Liver (tissue), 3 donors: ENCODE results near the gene LIFR.

Experiments used
- NR2F2 ChIP-seq: IDR thresholded peaks from 2 replicates; pipeline ENCODE4 v1.6.1; 2016; ENCODE audit warnings: antibody characterized with exemption
- TF ChIP-seq, protein P1 (sequence below): fragments of 150-350 bp; IDR thresholded peaks from 2 replicates; pipeline ENCODE4 v1.5.1; 2017; ENCODE audit warnings: improper control_type of control experiment, low read depth, low read length; ENCODE audit not compliant: missing input control
- donor health status: healthy.
- donor health status: healthy.

DNA sequence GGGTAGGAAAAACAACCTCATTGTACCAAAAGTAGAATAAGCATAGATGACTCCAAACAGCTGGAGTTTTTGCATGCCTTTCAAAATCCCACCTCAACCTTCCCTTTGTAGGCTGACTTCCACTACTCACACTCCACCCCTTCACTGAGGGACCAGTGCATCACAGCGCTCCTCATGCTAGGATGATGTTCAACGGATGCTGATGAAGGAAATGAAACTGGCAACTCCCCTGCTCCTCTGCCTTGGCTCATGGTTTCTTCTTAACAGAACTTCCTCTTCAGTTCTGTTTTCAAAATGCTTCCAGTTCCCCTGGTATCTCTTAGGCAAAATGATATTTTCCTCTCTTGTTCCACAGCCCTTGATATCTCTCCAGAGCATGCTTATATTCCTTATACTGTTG lies 29.0 kb downstream of the LIFR start:
- TF ChIP-seq, protein P1, sequence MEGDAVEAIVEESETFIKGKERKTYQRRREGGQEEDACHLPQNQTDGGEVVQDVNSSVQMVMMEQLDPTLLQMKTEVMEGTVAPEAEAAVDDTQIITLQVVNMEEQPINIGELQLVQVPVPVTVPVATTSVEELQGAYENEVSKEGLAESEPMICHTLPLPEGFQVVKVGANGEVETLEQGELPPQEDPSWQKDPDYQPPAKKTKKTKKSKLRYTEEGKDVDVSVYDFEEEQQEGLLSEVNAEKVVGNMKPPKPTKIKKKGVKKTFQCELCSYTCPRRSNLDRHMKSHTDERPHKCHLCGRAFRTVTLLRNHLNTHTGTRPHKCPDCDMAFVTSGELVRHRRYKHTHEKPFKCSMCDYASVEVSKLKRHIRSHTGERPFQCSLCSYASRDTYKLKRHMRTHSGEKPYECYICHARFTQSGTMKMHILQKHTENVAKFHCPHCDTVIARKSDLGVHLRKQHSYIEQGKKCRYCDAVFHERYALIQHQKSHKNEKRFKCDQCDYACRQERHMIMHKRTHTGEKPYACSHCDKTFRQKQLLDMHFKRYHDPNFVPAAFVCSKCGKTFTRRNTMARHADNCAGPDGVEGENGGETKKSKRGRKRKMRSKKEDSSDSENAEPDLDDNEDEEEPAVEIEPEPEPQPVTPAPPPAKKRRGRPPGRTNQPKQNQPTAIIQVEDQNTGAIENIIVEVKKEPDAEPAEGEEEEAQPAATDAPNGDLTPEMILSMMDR = no peak
- TF ChIP-seq NR2F2 = no peak
